Neural progenitor cell (in vitro differentiated cells): ENCODE measurements around the gene SRR. TPM values are rescaled to one million over a fixed set of nuclear protein-coding genes. Genes with fewer than 3 reads are reported as not detected.
"Not testable (repeated sequence)": the region's sequence is repeated elsewhere in the genome, so short reads cannot be mapped to it uniquely, and the experiment has no call there.

Experiments used
- DNase-seq: peaks from one replicate; pipeline ENCODE4 v3.0.0-alpha.2; 2016; ENCODE audit warnings: low spot score
- H2AFZ ChIP-seq: fragments of 200-600 bp; sonication (generic); replicated peaks from 2 replicates; pipeline ENCODE4 v1.6.1; 2016; ENCODE audit warnings: antibody characterized with exemption
- H3F3A ChIP-seq: fragments of 200-600 bp; sonication (generic); 2 replicates; pipeline ENCODE4 v1.6.1; 2016; ENCODE audit warnings: antibody characterized with exemption, low read depth
- H3K27ac ChIP-seq: fragments of 200-600 bp; sonication (generic); 2 replicates; pipeline ENCODE4 v1.5.1; 2016; ENCODE audit warnings: mild to moderate bottlenecking
- H3K27me3 ChIP-seq: fragments of 200-600 bp; sonication (generic); 2 replicates; pipeline ENCODE4 v1.6.1; 2016; ENCODE audit warnings: mild to moderate bottlenecking, moderate library complexity
- H3K36me3 ChIP-seq: fragments of 200-600 bp; sonication (generic); 2 replicates; pipeline ENCODE4 v1.5.1; 2016
- H3K4me1 ChIP-seq: fragments of 200-600 bp; sonication (generic); 2 replicates; pipeline ENCODE4 v1.6.1; 2016; ENCODE audit warnings: mixed run types
- H3K4me2 ChIP-seq: fragments of 200-600 bp; sonication (generic); 2 replicates; pipeline ENCODE4 v1.6.1; 2016
- H3K4me3 ChIP-seq: fragments of 200-600 bp; sonication (generic); 2 replicates; pipeline ENCODE4 v1.5.1; 2016
- H3K79me2 ChIP-seq: fragments of 200-600 bp; sonication (generic); 2 replicates; pipeline ENCODE4 v1.6.1; 2016; ENCODE audit warnings: low read depth
- H3K9ac ChIP-seq: fragments of 200-600 bp; sonication (generic); 2 replicates; pipeline ENCODE4 v1.6.1; 2016
- H3K9me3 ChIP-seq: fragments of 200-600 bp; sonication (generic); 2 replicates; pipeline ENCODE4 v1.5.1; 2016; ENCODE audit warnings: low read depth
- H4K20me1 ChIP-seq: fragments of 200-600 bp; sonication (generic); 2 replicates; pipeline ENCODE4 v1.6.1; 2016; ENCODE audit warnings: low read depth
- H3K27ac Mint-ChIP-seq: 3 replicates; pipeline ENCODE4 v1.8.0; 2021; ENCODE audit warnings: mixed read lengths
- H3K27me3 Mint-ChIP-seq: 2 replicates; pipeline ENCODE4 v1.8.0; 2022; ENCODE audit warnings: low read depth, mild to moderate bottlenecking, inconsistent platforms, moderate library complexity, mixed read lengths; ENCODE audit not compliant: insufficient read depth
- H3K36me3 Mint-ChIP-seq: 3 replicates; pipeline ENCODE4 v1.8.0; 2021; ENCODE audit warnings: mixed read lengths
- H3K4me1 Mint-ChIP-seq: 3 replicates; pipeline ENCODE4 v1.8.0; 2021; ENCODE audit warnings: mixed read lengths
- H3K4me3 Mint-ChIP-seq: 3 replicates; pipeline ENCODE4 v1.8.0; 2021; ENCODE audit warnings: mild to moderate bottlenecking, moderate library complexity, mixed read lengths
- H3K9me3 Mint-ChIP-seq: 3 replicates; pipeline ENCODE4 v1.8.0; 2020; ENCODE audit warnings: mixed read lengths
- EZH2 ChIP-seq: fragments of 200-600 bp; sonication (generic); IDR thresholded peaks from 2 replicates; pipeline ENCODE4 v1.6.1; 2017; ENCODE audit warnings: antibody characterized with exemption, mild to moderate bottlenecking, moderate library complexity
- EZH2phosphoT487 ChIP-seq: fragments of 200-600 bp; sonication (generic); IDR thresholded peaks from 2 replicates; pipeline ENCODE4 v1.6.1; 2017; ENCODE audit warnings: antibody characterized with exemption
- total RNA-seq: library from RNA; depleted of rRNA; stranded (reverse); fragments of >200 nt; gene quantifications from 2 replicates; pipeline ENCODE4 v1.2.3, GENCODE V29; 2015; ENCODE audit warnings: low replicate concordance
- TF ChIP-seq, protein P1 (sequence below): fragments of 200-600 bp; sonication (generic); IDR thresholded peaks from 2 replicates; pipeline ENCODE4 v1.5.1; 2017; ENCODE audit warnings: antibody characterized with exemption, mild to moderate bottlenecking

The SRR gene
- total RNA-seq, 1 donor from 2014 or later, result 40.9 TPM

DNA sequence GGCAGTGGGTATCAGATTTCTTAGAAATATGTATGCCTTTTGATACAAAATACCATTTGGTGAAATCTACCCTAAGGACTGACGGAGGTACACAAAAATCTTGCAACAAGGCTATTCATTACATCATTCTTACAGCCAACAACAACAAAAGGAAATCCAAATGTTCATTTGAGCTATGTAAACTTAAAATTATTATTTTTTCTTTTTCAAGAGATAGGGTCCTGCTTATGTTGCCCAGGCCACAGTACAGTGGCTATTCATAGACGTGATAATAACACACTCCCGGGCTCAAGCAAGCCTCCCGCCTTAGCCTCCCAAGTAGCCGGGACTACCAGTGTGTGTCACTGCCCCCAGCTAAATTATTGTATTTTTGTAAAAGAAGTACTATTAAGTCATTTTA is 9.0 kb downstream of the SRR start:
- Histone ChIP-seq H3K27me3 (no peaks in the 10 kb centered on the region), H4K20me1 (no peaks in the 10 kb centered on the region), H3K9me3 (no peaks in the 10 kb centered on the region), H3F3A (peaks cover 3% of the 10 kb centered on the region), H3K79me2 (no peaks in the 10 kb centered on the region), H3K9ac (no peak overlapping the region), H3K4me2 (no peak overlapping the region), H3K4me3 (no peak overlapping the region), H2AFZ (no peak overlapping the region), H3K36me3 (no peaks in the 10 kb centered on the region), H3K4me1 (no peaks in the 10 kb centered on the region), H3K27ac (no peak overlapping the region)
- DNase-seq, result no peak
- no peak for TF ChIP-seq EZH2
- TF ChIP-seq EZH2phosphoT487, result no peak
- TF ChIP-seq, protein P1, sequence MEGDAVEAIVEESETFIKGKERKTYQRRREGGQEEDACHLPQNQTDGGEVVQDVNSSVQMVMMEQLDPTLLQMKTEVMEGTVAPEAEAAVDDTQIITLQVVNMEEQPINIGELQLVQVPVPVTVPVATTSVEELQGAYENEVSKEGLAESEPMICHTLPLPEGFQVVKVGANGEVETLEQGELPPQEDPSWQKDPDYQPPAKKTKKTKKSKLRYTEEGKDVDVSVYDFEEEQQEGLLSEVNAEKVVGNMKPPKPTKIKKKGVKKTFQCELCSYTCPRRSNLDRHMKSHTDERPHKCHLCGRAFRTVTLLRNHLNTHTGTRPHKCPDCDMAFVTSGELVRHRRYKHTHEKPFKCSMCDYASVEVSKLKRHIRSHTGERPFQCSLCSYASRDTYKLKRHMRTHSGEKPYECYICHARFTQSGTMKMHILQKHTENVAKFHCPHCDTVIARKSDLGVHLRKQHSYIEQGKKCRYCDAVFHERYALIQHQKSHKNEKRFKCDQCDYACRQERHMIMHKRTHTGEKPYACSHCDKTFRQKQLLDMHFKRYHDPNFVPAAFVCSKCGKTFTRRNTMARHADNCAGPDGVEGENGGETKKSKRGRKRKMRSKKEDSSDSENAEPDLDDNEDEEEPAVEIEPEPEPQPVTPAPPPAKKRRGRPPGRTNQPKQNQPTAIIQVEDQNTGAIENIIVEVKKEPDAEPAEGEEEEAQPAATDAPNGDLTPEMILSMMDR, result no peak
- no peak overlapping the region for H3K27ac Mint-ChIP-seq
- H3K4me3 Mint-ChIP-seq, result no peak overlapping the region
- no peaks in the 10 kb centered on the region for H3K4me1 Mint-ChIP-seq
- no peaks in the 10 kb centered on the region for H3K27me3 Mint-ChIP-seq
- H3K9me3 Mint-ChIP-seq, result no peaks in the 10 kb centered on the region
- peaks cover 6% of the 10 kb centered on the region for H3K36me3 Mint-ChIP-seq

DNA sequence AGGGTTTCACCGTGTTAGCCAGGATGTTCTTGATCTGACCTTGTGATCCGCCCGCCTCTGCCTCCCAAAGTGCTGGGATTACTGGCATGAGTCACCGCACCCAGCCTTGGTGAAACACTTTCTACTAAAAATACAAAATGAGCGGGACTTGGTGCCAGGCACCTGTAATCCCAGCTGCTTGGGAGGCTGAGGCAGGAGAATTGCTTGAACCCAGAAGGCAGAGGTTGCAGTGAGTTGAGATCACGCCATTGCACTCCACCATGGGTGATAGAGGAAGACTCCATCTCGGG is 13.1 kb downstream of the SRR start:
- H3K4me1 Mint-ChIP-seq, result not testable (repeated sequence)

DNA sequence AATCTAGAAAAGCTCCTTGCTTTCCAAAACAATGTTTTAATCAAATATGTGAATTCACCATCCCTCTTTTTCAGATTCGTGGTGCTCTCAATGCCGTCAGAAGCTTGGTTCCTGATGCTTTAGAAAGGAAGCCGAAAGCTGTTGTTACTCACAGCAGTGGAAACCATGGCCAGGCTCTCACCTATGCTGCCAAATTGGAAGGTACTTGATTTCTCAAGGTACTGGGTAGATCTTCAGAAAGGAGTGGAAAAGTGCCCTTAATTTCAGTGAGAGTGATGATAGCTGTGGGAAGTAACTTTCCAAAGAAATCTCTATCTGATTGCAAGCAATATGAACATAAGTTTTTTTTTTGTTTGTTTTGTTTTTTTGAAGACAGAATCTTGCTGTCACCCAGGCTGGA is 14.0 kb downstream of the SRR start:
- Histone ChIP-seq H3F3A (peaks cover 16% of the 10 kb centered on the region), H3K4me1 (no peaks in the 10 kb centered on the region), H3K27ac (no peak overlapping the region), H3K4me2 (no peak overlapping the region), H4K20me1 (no peaks in the 10 kb centered on the region), H2AFZ (no peak overlapping the region), H3K79me2 (no peaks in the 10 kb centered on the region), H3K9me3 (no peaks in the 10 kb centered on the region), H3K9ac (no peak overlapping the region), H3K4me3 (no peak overlapping the region), H3K27me3 (no peaks in the 10 kb centered on the region), H3K36me3 (no peaks in the 10 kb centered on the region)
- H3K4me1 Mint-ChIP-seq, result no peaks in the 10 kb centered on the region
- DNase-seq, result no peak
- H3K9me3 Mint-ChIP-seq, result no peaks in the 10 kb centered on the region
- no peak overlapping the region for H3K4me3 Mint-ChIP-seq
- no peaks in the 10 kb centered on the region for H3K27me3 Mint-ChIP-seq
- H3K36me3 Mint-ChIP-seq, result peaks cover 19% of the 10 kb centered on the region
- no peak for TF ChIP-seq EZH2phosphoT487
- no peak for TF ChIP-seq EZH2
- TF ChIP-seq, protein P1, result no peak
- H3K27ac Mint-ChIP-seq, result no peak overlapping the region

More for the DNA sequence above, 13.1 kb downstream of the SRR start:
- H4K20me1 ChIP-seq, H3K4me3 Mint-ChIP-seq, H3K27me3 Mint-ChIP-seq, H3K4me1 ChIP-seq, H3K9me3 ChIP-seq, H3K27ac Mint-ChIP-seq, H3K79me2 ChIP-seq, H3K4me3 ChIP-seq, H3K27me3 ChIP-seq, H2AFZ ChIP-seq, H3K36me3 ChIP-seq, H3K9ac ChIP-seq, H3K4me2 ChIP-seq, DNase-seq, H3K27ac ChIP-seq, H3K9me3 Mint-ChIP-seq: not testable (repeated sequence)
- H3F3A ChIP-seq, result peaks cover 13% of the 10 kb centered on the region
- peaks cover 15% of the 10 kb centered on the region for H3K36me3 Mint-ChIP-seq

DNA sequence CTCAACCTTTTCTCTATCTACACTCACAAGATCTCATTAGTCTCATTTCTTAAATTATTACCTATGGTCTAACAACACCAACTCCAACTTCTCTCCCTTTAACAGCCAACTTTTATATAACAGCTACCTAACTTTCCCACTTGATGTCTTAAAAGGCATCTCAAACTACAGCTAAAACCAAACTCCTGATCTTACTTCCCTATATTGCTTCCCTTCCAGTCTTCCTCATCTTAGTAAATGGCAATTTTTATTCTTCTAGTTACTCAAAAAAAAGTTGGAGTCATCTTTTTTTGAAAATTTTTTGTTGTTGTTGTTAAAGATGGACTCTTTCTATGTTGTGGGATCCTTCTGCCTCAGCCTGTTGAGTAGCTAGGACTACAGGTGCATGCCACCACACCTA is 15.3 kb downstream of the SRR start:
- H3K36me3 ChIP-seq, result peaks cover 6% of the 10 kb centered on the region
- no peaks in the 10 kb centered on the region for H3K27me3 Mint-ChIP-seq
- no peak overlapping the region for H3K4me3 Mint-ChIP-seq
- no peak overlapping the region for H3K4me3 ChIP-seq
- peaks cover 25% of the 10 kb centered on the region for H3F3A ChIP-seq
- no peak overlapping the region for H3K4me2 ChIP-seq
- H3K79me2 ChIP-seq, result no peaks in the 10 kb centered on the region
- H3K9me3 Mint-ChIP-seq, result no peaks in the 10 kb centered on the region
- H3K9ac ChIP-seq, result no peak overlapping the region
- H2AFZ ChIP-seq, result no peak overlapping the region
- no peaks in the 10 kb centered on the region for H3K27me3 ChIP-seq
- H3K4me1 ChIP-seq, result no peaks in the 10 kb centered on the region
- no peak overlapping the region for H3K27ac Mint-ChIP-seq
- H3K4me1 Mint-ChIP-seq, result no peaks in the 10 kb centered on the region
- no peaks in the 10 kb centered on the region for H3K9me3 ChIP-seq
- no peaks in the 10 kb centered on the region for H4K20me1 ChIP-seq
- H3K27ac ChIP-seq, result no peak overlapping the region
- TF ChIP-seq, protein P1, result no peak
- TF ChIP-seq EZH2phosphoT487 (no peak), EZH2 (no peak)
- no peak for DNase-seq
- H3K36me3 Mint-ChIP-seq, result peaks cover 28% of the 10 kb centered on the region
